NCI-H345 (cell line): ENCODE data around the gene IFITM10.

Experiments
- DNase-seq: peaks from one replicate; lab custom pipeline; 2025; lab: John Stamatoyannopoulos, UW

The IFITM10 gene

GRCh38 chr11:1750481-1750839 is at the start of gene IFITM10:
Gene IFITM10 (minus strand): TSS chr11:1750595. CDS start chr11:1750442, 153 bp downstream.
- DNase-seq, result no peak

- no peak for DNase-seq
Observed at GRCh38 chr11:1797391-1798125, 47.2 kb upstream of the IFITM10 start.

GRCh38 chr11:1796413-1797011 is 46.1 kb upstream of the IFITM10 start:
- no peak for DNase-seq

GRCh38 chr11:1793081-1793480 is 42.7 kb upstream of the IFITM10 start:
- DNase-seq, result no peak

- DNase-seq, result no peak
Observed at GRCh38 chr11:1792461-1792860, 42.1 kb upstream of the IFITM10 start.

- no peak for DNase-seq
Observed at GRCh38 chr11:1791912-1792311, 41.5 kb upstream of the IFITM10 start.

- DNase-seq, result no peak
Observed at GRCh38 chr11:1786466-1786865, 36.1 kb upstream of the IFITM10 start.

GRCh38 chr11:1785749-1786413 is 35.5 kb upstream of the IFITM10 start:
- DNase-seq, result no peak

GRCh38 chr11:1784761-1785650 is 34.6 kb upstream of the IFITM10 start:
- DNase-seq, result no peak

GRCh38 chr11:1783725-1784529 is 33.5 kb upstream of the IFITM10 start:
- DNase-seq, result no peak

GRCh38 chr11:1782831-1783724 is 32.7 kb upstream of the IFITM10 start:
- no peak for DNase-seq

GRCh38 chr11:1782031-1782590 is 31.7 kb upstream of the IFITM10 start:
- DNase-seq, result no peak

GRCh38 chr11:1781593-1781975 is 31.2 kb upstream of the IFITM10 start:
- DNase-seq, result no peak

- DNase-seq, result no peak
Observed at GRCh38 chr11:1780700-1781592, 30.6 kb upstream of the IFITM10 start.

- DNase-seq, result no peak
Observed at GRCh38 chr11:1779806-1780699, 29.7 kb upstream of the IFITM10 start.

- DNase-seq, result no peak
Observed at GRCh38 chr11:1779034-1779805, 28.8 kb upstream of the IFITM10 start.
